ENCODE measurements around the gene PHYHD1. TPM values are rescaled to one million over a fixed set of nuclear protein-coding genes. Genes with fewer than 3 reads are reported as not detected.
A peak's percentile ranks its signal among the peaks of the same experiment; 100 is the strongest.

PHYHD1 gene
- total and polyA plus RNA-seq, 2 of the 13 experiments (the other 11 are each of a cell fraction or from before 2014, with no cell fraction given): 10.6 to 25.3 TPM

DNA sequence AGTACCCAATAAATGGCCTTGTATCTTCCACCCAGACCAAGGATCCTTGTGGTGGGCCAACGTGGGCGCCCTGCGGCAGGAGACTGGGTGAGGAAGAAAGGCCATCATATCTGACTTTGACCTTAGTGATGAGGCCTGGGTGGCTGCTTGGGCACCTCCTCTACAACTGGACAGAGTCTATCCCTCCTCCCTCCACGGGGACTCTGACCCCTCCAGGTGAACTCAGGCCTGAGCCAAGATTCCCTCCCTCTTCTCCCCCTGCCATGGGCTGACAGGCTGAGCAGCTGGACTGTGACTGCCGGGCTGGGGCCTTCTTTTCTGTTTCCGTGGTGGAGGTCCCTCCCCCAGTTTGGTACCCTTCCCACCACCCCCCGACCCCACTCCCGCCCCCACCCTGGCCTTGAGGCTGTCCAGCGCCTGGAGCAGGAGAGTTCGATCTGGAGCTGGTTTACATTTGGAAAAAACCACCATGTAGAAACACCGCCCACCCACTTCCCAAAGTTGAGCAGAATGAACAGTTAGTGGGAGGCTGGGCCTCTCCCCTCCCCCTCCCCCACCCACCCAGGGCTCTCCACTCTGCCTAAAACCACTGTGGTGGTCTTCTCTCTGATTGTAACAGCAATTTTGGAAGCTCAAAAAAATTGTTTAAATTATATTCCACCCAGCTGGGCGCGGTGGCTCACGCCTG, 1.2 kb upstream of the PHYHD1 start (continued):
- no peak for TF ChIP-seq ZNF615 (CRISPR knock-in tag; IDR thresholded peaks at IDR 0.05; ENCODE audit: borderline replicate concordance)
- TF ChIP-seq SOX6 (IDR thresholded peaks at IDR 0.05): no peak
- peak; percentile 26; the same call in 1 of the 2 replicates for TF ChIP-seq SOX6 (CRISPR knock-in tag; IDR thresholded peaks at IDR 0.05)
- TF ChIP-seq, protein P1, sequence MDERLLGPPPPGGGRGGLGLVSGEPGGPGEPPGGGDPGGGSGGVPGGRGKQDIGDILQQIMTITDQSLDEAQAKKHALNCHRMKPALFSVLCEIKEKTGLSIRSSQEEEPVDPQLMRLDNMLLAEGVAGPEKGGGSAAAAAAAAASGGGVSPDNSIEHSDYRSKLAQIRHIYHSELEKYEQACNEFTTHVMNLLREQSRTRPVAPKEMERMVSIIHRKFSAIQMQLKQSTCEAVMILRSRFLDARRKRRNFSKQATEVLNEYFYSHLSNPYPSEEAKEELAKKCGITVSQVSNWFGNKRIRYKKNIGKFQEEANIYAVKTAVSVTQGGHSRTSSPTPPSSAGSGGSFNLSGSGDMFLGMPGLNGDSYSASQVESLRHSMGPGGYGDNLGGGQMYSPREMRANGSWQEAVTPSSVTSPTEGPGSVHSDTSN (CRISPR knock-in tag; IDR thresholded peaks at IDR 0.05): no peak
- TF ChIP-seq KLF15 (CRISPR knock-in tag; IDR thresholded peaks at IDR 0.05; ENCODE audit: borderline replicate concordance): no peak
- no peak for TF ChIP-seq ZNF879 (CRISPR knock-in tag; IDR thresholded peaks at IDR 0.05)
- TF ChIP-seq ETV5 (CRISPR knock-in tag; IDR thresholded peaks at IDR 0.05; ENCODE audit: borderline replicate concordance): peak; percentile 24; the same call in 1 of the 2 replicates
- TF ChIP-seq ZNF317 (CRISPR knock-in tag; IDR thresholded peaks at IDR 0.05): no peak
- peak; percentile 63 for TF ChIP-seq SAP130 (CRISPR knock-in tag; IDR thresholded peaks at IDR 0.05; ENCODE audit: low read depth)
- no peak for TF ChIP-seq RCOR2 (CRISPR knock-in tag; IDR thresholded peaks at IDR 0.05)
- peak; percentile 49 for TF ChIP-seq TEAD3 (CRISPR knock-in tag; optimal IDR thresholded peaks at IDR 0.05; ENCODE audit: borderline replicate concordance)
- TF ChIP-seq ZNF746 (CRISPR knock-in tag; IDR thresholded peaks at IDR 0.05): peak; percentile 47; the same call in 1 of the 2 replicates
- 0 out of 2 replicates have a peak, but pooled peaks have one; percentile 61 for TF ChIP-seq BRD4 (CRISPR knock-in tag; IDR thresholded peaks at IDR 0.05)
- TF ChIP-seq, protein P2, sequence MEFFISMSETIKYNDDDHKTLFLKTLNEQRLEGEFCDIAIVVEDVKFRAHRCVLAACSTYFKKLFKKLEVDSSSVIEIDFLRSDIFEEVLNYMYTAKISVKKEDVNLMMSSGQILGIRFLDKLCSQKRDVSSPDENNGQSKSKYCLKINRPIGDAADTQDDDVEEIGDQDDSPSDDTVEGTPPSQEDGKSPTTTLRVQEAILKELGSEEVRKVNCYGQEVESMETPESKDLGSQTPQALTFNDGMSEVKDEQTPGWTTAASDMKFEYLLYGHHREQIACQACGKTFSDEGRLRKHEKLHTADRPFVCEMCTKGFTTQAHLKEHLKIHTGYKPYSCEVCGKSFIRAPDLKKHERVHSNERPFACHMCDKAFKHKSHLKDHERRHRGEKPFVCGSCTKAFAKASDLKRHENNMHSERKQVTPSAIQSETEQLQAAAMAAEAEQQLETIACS (CRISPR knock-in tag; IDR thresholded peaks at IDR 0.05): no peak
- no peak for TF ChIP-seq ZNF766 (CRISPR knock-in tag; IDR thresholded peaks at IDR 0.05; ENCODE audit: borderline replicate concordance)
- TF ChIP-seq THAP11 (CRISPR knock-in tag; IDR thresholded peaks at IDR 0.05): no peak
- TF ChIP-seq PHF21A (CRISPR knock-in tag; IDR thresholded peaks at IDR 0.05): peak; percentile 24; the same call in 1 of the 2 replicates
- TF ChIP-seq, protein P3, sequence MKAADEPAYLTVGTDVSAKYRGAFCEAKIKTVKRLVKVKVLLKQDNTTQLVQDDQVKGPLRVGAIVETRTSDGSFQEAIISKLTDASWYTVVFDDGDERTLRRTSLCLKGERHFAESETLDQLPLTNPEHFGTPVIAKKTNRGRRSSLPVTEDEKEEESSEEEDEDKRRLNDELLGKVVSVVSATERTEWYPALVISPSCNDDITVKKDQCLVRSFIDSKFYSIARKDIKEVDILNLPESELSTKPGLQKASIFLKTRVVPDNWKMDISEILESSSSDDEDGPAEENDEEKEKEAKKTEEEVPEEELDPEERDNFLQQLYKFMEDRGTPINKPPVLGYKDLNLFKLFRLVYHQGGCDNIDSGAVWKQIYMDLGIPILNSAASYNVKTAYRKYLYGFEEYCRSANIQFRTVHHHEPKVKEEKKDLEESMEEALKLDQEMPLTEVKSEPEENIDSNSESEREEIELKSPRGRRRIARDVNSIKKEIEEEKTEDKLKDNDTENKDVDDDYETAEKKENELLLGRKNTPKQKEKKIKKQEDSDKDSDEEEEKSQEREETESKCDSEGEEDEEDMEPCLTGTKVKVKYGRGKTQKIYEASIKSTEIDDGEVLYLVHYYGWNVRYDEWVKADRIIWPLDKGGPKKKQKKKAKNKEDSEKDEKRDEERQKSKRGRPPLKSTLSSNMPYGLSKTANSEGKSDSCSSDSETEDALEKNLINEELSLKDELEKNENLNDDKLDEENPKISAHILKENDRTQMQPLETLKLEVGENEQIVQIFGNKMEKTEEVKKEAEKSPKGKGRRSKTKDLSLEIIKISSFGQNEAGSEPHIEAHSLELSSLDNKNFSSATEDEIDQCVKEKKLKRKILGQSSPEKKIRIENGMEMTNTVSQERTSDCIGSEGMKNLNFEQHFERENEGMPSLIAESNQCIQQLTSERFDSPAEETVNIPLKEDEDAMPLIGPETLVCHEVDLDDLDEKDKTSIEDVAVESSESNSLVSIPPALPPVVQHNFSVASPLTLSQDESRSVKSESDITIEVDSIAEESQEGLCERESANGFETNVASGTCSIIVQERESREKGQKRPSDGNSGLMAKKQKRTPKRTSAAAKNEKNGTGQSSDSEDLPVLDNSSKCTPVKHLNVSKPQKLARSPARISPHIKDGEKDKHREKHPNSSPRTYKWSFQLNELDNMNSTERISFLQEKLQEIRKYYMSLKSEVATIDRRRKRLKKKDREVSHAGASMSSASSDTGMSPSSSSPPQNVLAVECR (CRISPR knock-in tag; IDR thresholded peaks at IDR 0.05; ENCODE audit: borderline replicate concordance): no peak; the same call in 1 of the 2 replicates
- TF ChIP-seq GLI4 (CRISPR knock-in tag; IDR thresholded peaks at IDR 0.05; ENCODE audit: borderline replicate concordance): 0 out of 2 replicates have a peak, but pooled peaks have one; percentile 1
- TF ChIP-seq NR2C2 (CRISPR knock-in tag; IDR thresholded peaks at IDR 0.05; ENCODE audit: borderline replicate concordance): no peak
- no peak for TF ChIP-seq SP140L (CRISPR knock-in tag; IDR thresholded peaks at IDR 0.05; ENCODE audit: borderline replicate concordance)
- TF ChIP-seq ELF3 (CRISPR knock-in tag; IDR thresholded peaks at IDR 0.05): no peak
- peak; percentile 87 for TF ChIP-seq HNF4A (CRISPR knock-in tag; IDR thresholded peaks at IDR 0.05)
- no peak for TF ChIP-seq ZNF652 (CRISPR knock-in tag; IDR thresholded peaks at IDR 0.05; ENCODE audit: borderline replicate concordance, low read depth)
- peak; percentile 26; the same call in 1 of the 2 replicates for TF ChIP-seq FOSL2 (CRISPR knock-in tag; IDR thresholded peaks at IDR 0.05)
- no peak for TF ChIP-seq KLF9 (CRISPR knock-in tag; IDR thresholded peaks at IDR 0.05; ENCODE audit: low read depth)
- TF ChIP-seq NRL (CRISPR knock-in tag; IDR thresholded peaks at IDR 0.05; ENCODE audit: borderline replicate concordance): no peak
